Stimulated activated CD4-positive, alpha-beta T cell treated with anti-CD3 and anti-CD28 coated beads, Interleukin-2, amount 100 ng/mL, for 48 hours (primary cell): ENCODE data around the gene SLC23A1.
"Not testable (repeated sequence)": the region's sequence is repeated elsewhere in the genome, so short reads cannot be mapped to it uniquely, and the experiment has no call there.

Experiments used
- DNase-seq, 2 donors: peaks; one replicate each; pipeline ENCODE4 v3.0.0-alpha.2; 2020

Gene SLC23A1

GRCh38 chr5:139383275-139383992 is at the start of gene SLC23A1:
Gene SLC23A1, minus strand, starts transcription at chr5:139383297. Its CDS starts 44 bp downstream, at chr5:139383253.
- DNase-seq = no peak

- DNase-seq = no peak
Measured at GRCh38 chr5:139431706-139432105, 48.6 kb upstream of the SLC23A1 start.

DNA sequence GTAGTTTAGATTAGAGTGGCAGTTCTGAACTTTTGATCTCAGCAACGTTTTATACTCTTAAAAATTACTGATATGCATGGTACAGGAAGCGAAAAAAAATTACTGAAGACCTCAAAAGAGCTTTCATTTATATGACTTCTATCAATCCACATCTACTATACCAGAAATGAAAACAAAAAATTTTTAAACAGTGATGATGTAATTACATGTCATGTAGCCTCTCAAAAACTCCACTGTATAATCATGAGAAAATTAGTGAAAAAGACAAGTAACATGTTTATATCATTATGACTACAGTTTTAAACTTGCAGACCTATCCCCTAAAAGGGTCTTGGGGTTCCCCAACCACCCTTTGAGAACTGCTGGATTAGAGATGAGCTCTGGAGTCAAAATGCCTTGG is 46.9 kb upstream of the SLC23A1 start:
- DNase-seq = no peak

DNA sequence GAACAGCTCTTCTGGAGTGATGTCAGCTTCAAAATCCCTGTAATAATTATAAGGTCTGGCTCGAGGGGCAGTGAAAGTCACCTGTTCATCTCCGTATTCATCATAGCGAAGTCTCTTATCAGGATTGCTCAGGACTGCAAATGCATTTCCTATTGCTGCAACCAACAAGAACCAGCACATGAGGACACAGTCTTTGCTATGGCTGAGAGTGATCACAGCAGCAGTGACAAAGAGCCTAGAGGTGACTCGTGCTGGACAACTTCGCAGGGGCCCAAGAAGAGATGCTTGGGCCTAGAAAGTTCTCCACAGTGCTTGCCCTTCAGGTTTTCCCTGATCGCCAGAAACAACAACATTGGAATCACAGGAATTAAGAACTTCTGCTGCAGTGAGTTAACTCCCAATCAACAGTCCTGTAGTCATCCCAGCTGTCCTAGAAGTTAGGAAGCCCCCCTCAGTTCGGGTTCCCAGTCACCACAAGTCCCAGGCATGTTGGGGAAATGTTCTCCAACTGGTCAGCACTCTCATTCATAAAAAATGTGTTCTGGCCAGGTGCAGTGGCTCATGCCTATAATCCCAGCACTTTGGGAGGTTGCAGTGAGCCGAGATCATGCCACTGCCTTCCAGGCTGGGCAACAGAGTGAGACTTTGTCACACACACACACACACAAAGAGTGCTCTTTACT is 43.2 kb upstream of the SLC23A1 start:
- no peak for DNase-seq

GRCh38 chr5:139425497-139425896 is 42.4 kb upstream of the SLC23A1 start:
- DNase-seq = no peak

DNA sequence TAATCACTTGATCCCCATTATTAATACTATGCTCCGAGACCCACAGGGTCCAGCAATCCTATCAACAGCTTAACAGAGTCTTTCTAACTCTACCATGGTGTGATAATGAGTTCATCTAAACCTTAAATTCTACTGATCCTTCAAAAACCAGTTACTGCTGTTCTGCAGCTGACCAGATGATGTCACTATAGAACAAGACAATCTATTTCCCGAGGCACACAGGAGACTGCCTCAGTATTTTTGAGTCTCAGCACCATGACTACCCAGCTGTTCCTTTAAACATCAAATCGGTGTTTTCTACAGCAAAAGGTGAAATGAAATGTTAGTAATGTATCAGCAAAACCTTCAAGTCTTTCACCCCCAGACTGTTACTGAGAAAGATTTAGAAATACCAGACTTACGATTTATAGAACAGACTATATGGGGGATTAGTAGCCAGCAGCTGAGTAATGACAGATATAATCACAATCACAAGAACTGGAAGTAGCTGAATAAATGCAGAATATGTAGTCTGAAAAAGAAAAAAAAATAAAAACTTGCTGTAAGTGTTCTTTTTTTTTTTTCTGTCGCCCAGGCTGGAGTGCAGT is 39.3 kb upstream of the SLC23A1 start:
- DNase-seq = peak in 1 of 2 donors; percentile 50

GRCh38 chr5:139419226-139420192 is 36.4 kb upstream of the SLC23A1 start:
- no peak for DNase-seq

GRCh38 chr5:139418793-139419192 is 35.7 kb upstream of the SLC23A1 start:
- no peak for DNase-seq

- DNase-seq = no peak
Measured at GRCh38 chr5:139417214-139417613, 34.1 kb upstream of the SLC23A1 start.

- no peak for DNase-seq
Measured at GRCh38 chr5:139416651-139417050, 33.6 kb upstream of the SLC23A1 start.

GRCh38 chr5:139415869-139416268 is 32.8 kb upstream of the SLC23A1 start:
- no peak for DNase-seq

GRCh38 chr5:139415221-139415861 is 32.2 kb upstream of the SLC23A1 start:
- DNase-seq = no peak

DNA sequence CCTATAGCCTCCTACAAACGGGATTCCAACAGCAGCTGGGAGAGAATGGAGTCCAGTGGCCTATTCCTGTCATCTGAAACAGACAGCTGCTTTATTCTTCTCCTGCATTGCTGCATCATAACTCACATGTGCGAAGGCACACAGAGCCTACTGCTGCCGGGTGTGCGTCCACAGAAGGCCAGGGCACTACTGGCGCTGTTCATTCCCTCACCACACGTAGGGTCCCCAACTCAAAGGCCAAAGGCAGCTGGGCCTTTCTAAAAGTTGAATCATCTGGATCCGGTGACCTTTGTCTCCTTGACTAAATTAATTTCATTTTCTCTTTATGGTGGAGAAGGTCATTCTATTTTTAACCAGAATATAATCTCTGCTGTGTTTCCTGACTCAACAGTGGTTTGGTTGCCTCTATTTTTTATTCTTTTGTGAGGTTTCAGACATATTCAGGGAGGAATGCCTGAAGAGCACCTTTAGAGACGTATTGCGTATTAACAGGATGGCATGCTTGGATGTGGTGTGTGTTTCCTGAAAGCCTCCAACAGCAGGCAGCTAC is 31.6 kb upstream of the SLC23A1 start:
- DNase-seq = no peak

GRCh38 chr5:139413963-139414362 is 30.9 kb upstream of the SLC23A1 start:
- no peak for DNase-seq

DNA sequence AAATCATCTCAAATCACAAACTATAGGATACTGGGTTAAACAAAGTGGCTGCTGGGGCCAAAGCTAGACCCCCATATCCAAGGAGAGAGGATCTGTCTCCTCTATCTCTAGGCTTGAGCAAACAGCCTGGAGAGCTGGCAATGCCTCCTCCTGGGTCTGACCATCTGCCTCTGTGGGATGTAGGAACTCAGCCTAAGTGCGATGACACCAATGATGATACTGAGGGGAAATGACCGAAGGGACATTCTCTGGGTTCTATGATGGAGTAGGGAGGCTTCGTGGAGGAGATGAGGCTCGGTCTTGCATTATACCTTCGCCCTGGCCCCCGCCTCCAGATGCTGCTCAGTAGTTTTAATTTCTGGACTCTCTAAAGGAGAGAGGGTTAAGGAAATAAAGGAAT is 30.1 kb upstream of the SLC23A1 start:
- no peak for DNase-seq

DNA sequence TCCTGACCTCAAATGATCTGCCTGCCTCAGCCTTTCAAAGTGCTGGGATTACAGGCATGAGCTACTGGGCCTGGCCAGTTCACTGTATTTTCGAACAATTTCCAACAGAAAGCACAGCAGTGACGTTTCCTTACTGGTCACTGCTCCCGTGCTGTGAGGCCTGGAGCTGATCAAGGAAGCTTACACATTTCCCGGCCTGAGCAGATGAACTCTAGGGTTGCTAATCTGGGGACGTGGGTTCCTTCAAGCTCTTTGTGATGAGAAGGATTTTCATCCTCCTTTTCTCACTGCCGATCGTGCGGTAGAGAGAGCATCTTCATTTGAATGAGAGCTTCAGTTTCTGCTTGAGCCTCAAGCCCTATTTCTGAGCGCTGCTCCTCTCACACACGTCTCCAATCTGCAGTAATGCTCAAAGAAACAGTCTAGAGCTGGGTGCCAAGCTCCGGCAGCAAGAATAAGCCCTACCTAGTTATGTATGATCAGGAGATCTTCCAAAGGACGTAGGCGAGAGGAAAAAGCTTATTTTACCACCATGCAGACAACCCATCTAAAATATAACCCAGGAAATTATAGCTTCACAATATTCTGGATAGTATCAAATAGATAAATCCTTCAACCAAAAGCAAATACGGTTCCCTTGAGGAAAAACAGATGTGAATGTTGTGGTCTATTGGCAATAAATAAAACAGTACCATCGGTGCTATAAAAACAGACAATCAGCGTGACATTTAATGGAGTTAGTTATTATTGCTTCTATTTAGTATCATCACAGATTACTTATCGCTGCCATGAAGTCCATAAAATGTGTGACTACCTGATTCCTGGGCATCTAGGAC is 28.1 kb upstream of the SLC23A1 start:
- no peak for DNase-seq

DNA sequence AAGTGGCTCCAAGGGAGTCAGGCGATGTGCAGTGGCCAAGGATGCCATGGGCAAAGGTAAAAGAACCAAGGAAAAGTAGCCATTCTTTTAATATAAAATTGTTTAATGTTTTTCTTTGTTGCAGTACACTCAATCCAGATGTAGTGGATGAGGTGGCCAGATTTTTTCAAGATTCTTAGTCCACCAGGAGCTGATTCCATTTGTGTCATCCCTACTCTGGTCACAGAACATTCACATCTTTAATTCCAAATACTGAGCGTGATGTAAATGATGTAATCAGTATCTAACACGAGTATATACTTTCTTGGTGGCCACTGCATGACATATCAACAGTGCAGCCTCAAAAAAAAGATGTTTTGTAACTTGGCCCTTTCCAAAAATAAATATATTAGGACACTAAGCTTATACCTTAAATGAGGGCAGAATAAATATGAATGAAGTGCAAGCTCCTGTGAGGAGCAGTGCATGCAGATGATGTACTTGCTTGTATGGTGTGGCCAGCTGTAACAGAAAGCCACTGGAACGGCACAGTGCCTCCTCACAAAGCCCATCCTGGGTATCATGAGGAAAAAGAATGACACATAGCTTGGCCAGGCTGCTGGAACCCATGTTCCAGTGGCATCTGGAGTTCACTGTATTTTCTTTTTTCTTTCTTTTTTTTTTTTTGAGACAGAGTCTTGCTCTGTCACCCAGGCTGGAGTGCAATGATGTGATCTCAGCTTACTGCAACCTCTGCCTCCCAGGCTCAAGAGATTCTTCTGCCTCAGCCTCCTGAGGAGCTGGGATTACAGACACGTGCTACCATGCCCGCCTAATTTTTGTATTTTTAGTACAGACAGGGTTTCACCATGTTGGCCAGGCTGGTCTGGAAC is 27.3 kb upstream of the SLC23A1 start:
- no peak for DNase-seq

DNA sequence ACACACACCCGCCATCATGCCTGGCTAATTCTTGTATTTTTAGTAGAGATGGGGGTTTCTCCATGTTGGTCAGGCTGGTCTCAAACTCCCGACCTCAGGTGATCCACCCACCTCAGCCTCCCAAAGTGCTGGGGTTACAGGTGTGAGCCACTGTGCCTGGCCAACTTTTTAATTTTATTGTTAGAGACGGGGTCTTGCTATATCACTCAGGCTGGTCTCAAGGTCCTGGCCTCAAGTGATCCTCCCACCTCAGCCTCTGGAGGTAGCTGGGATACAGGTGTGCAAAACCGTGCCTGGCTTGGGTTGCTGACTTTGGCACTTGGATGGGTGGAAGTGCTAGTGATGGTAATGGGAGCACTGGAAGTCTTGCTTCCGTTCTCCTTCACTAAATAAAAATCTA is 26.0 kb upstream of the SLC23A1 start:
- DNase-seq = not testable (repeated sequence)

GRCh38 chr5:139408191-139408590 is 25.1 kb upstream of the SLC23A1 start:
- no peak for DNase-seq

GRCh38 chr5:139407517-139407916 is 24.4 kb upstream of the SLC23A1 start:
- DNase-seq = no peak
